GM19193 (cell line): ENCODE data around the gene CNPY4.

Experiments
- POLR2A ChIP-seq: IDR thresholded peaks from 4 replicates; pipeline ENCODE4 v1.6.1; 2011; ENCODE audit not compliant: insufficient read depth, insufficient read length; ENCODE audit errors: extremely low read depth

The CNPY4 gene

GRCh38 chr7:100119072-100119969 is at the start of gene CNPY4, which contains the start of gene TAF6:
TSS of gene CNPY4 (plus strand) at chr7:100119634. CDS start at chr7:100119745, 111 bp downstream.
TSS of gene TAF6 (minus strand) at chr7:100119358. CDS start at chr7:100114209, 5,149 bp downstream.
- TF ChIP-seq POLR2A: peak; percentile 88

DNA sequence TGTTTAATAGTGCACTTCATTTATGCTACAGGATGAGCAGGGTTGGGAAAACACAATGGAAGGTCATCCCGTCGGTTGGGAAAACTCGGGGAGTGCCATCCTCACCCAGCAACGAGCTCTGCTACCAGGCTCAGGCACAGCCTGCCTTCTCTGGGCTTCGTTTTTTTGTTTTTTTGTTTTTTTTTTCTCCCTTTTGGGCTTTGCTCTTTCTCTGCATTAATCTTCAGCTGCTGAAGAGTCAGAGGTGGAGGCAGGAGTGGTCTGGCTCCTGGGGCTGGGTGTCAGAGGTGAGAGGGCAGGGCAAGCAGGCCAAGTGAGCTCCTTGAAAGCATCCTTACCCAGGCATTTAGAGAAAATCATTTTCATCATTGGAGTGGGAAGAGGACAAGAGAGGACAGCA is 49.4 kb upstream of the CNPY4 start:
- no peak for TF ChIP-seq POLR2A

DNA sequence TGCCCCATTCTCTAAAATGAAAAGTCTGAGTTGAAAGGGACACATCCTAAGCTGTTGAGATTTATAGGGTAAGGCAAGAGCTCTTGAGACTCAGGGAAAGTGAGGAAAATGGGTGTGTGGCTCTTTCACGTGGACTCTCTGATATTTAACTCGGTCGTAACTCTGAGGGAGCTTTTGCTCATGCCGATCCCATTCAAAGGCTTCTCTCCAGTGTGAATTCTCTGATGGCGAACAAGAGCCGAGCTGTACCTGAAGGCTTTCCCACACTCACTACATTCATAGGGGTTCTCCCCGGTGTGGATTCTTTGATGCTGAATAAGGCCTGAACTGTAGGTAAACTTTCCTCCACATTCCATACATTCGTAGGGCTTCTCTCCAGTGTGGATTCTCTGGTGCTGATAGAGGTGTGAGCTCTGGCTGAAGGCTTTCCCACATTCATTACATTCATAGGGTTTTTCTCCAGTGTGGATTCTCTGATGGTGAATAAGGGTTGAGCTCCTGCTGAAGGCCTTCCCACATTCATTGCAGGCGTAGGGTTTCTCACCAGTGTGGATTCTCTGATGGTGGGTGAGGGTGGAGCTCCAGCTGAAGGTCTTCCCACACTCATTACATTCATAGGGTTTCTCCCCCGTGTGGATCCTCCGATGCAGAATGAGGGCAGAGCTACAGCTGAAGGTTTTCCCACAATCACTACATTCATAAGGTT is 48.3 kb upstream of the CNPY4 start:
- no peak for TF ChIP-seq POLR2A

DNA sequence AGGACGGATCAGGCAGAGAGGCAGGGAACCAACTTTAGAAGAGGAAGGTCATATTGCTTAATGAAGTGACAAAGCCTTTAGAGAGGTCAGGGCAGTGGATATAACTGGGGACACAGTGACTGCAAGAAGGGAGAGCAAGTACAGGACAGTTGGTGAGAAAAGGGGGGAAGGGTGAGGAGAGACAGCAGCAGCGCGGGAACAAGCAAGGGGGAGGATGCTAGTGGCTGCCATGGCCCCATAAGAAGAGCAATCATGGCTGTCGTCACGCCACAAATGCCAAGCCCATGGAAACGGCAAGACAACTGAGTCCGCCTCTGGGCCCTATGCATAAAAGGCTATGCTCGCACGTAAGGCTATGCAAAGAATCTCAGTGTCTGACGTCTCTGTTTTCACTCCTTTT is 47.0 kb upstream of the CNPY4 start:
- TF ChIP-seq POLR2A: no peak

DNA sequence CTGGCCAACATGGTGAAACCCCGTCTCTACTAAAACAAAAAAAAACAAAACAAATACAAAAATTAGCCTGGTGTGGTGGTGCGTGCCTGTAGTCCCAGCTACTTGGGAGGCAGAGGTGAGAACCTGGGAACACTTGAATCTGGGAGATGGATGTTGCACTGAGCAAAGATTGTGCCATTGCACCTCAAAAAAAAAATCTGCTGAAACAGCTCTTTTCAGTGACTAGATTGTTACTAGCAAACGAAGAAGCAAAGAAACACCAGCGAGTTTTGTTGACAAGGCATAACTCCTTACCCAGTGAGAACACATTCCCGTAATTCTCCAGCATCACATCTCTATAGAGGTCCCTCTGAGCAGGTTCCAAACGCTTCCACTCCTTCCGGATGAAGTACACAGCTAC is 44.6 kb upstream of the CNPY4 start:
- no peak for TF ChIP-seq POLR2A

DNA sequence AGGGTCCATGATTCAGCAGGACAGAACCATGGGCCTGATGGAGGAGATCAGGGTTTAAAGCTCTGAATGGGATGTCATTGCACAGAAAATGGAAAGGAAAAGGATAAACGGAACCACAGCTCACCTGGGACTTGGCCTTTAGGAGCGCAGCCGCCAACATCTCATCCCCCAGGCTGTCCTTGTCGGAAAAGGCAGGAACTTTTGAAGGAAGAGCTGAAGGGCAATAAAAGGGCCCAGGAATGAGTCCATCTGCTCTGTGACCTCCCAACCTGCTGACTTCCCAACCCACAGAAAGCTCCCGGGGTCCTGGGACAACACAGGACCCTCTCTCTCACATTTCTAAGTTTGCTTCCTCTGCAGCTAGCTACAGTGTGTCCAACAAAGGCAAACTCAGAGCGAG is 44.0 kb upstream of the CNPY4 start:
- no peak for TF ChIP-seq POLR2A

DNA sequence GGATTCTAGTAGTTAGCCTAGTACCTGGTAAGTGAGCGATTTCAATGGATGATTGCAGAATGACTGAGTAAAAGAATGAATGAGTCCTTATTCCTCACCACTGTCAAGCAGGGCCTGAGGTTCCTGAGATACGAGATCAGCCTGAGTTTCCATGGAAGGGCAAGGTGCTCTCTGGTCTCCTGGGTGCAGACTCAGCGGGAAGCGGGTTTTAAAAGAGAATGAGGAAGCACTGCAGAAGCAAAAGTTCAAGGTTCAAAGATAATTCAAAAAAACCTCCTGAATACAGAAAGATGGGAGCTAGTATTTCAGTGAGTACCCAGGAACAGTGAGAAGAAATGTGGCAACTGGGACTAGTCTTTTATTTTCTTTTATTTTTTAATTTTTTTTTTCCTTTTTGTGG is 42.2 kb upstream of the CNPY4 start:
- no peak for TF ChIP-seq POLR2A

- TF ChIP-seq POLR2A: no peak
Observed at GRCh38 chr7:100079024-100079560, 40.3 kb upstream of the CNPY4 start.

- no peak for TF ChIP-seq POLR2A
Observed at GRCh38 chr7:100080907-100081534, 38.4 kb upstream of the CNPY4 start.

- TF ChIP-seq POLR2A: peak; percentile 88
Observed at GRCh38 chr7:100081535-100082102, 37.8 kb upstream of the CNPY4 start, which contains the start of gene ZNF3. TSS of gene ZNF3 (minus strand) at chr7:100081723. CDS start at chr7:100077357, 4,366 bp downstream.

GRCh38 chr7:100082978-100083377 is 36.5 kb upstream of the CNPY4 start:
- no peak for TF ChIP-seq POLR2A

GRCh38 chr7:100085515-100085914 is 33.9 kb upstream of the CNPY4 start:
- TF ChIP-seq POLR2A: no peak

GRCh38 chr7:100087055-100087750 is 32.2 kb upstream of the CNPY4 start:
- TF ChIP-seq POLR2A: no peak

DNA sequence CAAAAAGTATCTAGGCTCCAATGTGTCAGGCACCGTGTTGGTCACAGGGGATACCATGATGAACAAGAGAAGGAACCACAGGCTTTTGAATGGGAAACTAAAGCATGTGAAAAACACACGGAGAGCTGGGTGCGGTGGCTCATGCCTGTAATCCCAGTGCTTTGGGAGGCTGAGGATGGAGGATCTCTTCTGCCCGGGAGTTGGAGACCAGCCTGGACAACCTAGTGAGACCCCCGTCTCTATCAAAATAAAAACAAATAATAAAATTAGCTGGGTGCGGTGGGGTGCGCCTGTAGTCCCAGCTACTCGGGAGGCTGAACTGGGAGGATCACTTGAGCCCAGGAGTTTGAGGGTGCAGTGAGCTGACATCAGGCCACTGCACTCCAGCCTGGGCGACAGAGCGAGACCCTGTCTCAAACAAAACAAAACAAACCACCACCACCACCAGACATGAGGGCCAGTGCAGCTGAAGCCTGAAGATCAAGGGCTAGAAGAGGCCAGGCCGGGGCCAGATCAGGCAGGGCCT is 31.3 kb upstream of the CNPY4 start:
- TF ChIP-seq POLR2A: no peak

GRCh38 chr7:100088621-100089457 is 30.6 kb upstream of the CNPY4 start, which contains the start of gene COPS6:
TSS of gene COPS6 (plus strand) at chr7:100088969. CDS start at chr7:100088991, 22 bp downstream.
- TF ChIP-seq POLR2A: peak; percentile 95
